Keratinocyte (primary cell): ENCODE data around the gene CUL3. TPM values are rescaled to one million over a fixed set of nuclear protein-coding genes. Genes with fewer than 3 reads are reported as not detected.

Experiments
- DNase-seq: peaks from one replicate; pipeline ENCODE4 v3.0.0-alpha.2; 2011; ENCODE audit warnings: low read depth, missing footprints, low spot score
- FAIRE-seq: peaks from 2 replicates; lab custom pipeline; 2011; peaks lifted over from hg19 to GRCh38; lab: Jason Lieb, UNC
- H2AFZ ChIP-seq: 2 replicates; pipeline ENCODE4 v1.6.0; 2012; ENCODE audit warnings: low read length, control low read depth, inconsistent platforms; ENCODE audit not compliant: control insufficient read depth
- H3K27ac ChIP-seq: 2 replicates; pipeline ENCODE4 v1.5.1; 2011; ENCODE audit warnings: low read length; ENCODE audit not compliant: control insufficient read depth, insufficient read depth
- H3K27me3 ChIP-seq: 3 replicates; pipeline ENCODE4 v1.6.0; 2011; ENCODE audit warnings: low read length; ENCODE audit not compliant: control insufficient read depth, insufficient read depth; ENCODE audit errors: extremely low read depth
- H3K36me3 ChIP-seq, 2 experiments: 2 replicates in 1 of 2; 3 replicates in 1 of 2; pipeline ENCODE4 v1.5.1; 2011; ENCODE audit warnings: low read length in 2 of 2, mild to moderate bottlenecking in 1 of 2; ENCODE audit not compliant: control insufficient read depth in 2 of 2, insufficient read depth in 2 of 2; ENCODE audit errors: extremely low read depth in 1 of 2
- H3K4me1 ChIP-seq: 3 replicates; pipeline ENCODE4 v1.5.1; 2011; ENCODE audit warnings: low read length; ENCODE audit not compliant: control insufficient read depth, insufficient read depth; ENCODE audit errors: extremely low read depth
- H3K4me2 ChIP-seq: 3 replicates; pipeline ENCODE4 v1.6.0; 2011; ENCODE audit warnings: low read depth, low read length; ENCODE audit not compliant: control insufficient read depth, insufficient read depth; ENCODE audit errors: extremely low read depth
- H3K4me3 ChIP-seq, 3 experiments: fragments of 200-600 bp in 1 of 3; sonication (generic) in 1 of 3; 2 replicates in 2 of 3; 3 replicates in 1 of 3; pipeline ENCODE4 v1.5.1; 2011 to 2016; ENCODE audit warnings: low read length in 3 of 3, mild to moderate bottlenecking in 3 of 3, control low read depth in 2 of 3, inconsistent platforms in 1 of 3, low read depth in 1 of 3, mixed read lengths in 1 of 3, mixed run types in 1 of 3, moderate library complexity in 1 of 3; ENCODE audit not compliant: control insufficient read depth in 2 of 3, insufficient read depth in 2 of 3; ENCODE audit errors: extremely low read depth in 1 of 3
- H3K79me2 ChIP-seq: 2 replicates; pipeline ENCODE4 v1.6.0; 2012; ENCODE audit warnings: low read length; ENCODE audit not compliant: control insufficient read depth, insufficient read depth
- H3K9ac ChIP-seq: 3 replicates; pipeline ENCODE4 v1.6.0; 2011; ENCODE audit warnings: low read length; ENCODE audit not compliant: control insufficient read depth, insufficient read depth; ENCODE audit errors: extremely low read depth
- H3K9me1 ChIP-seq: 3 replicates; pipeline ENCODE4 v1.6.0; 2011; ENCODE audit warnings: low read length; ENCODE audit not compliant: control insufficient read depth, insufficient read depth; ENCODE audit errors: extremely low read depth
- H3K9me3 ChIP-seq: 2 replicates; pipeline ENCODE4 v1.5.1; 2012; ENCODE audit warnings: low read depth, low read length; ENCODE audit not compliant: control insufficient read depth
- H4K20me1 ChIP-seq: 3 replicates; pipeline ENCODE4 v1.6.0; 2011; ENCODE audit warnings: low read length; ENCODE audit not compliant: control insufficient read depth, insufficient read depth; ENCODE audit errors: extremely low read depth
- EZH2 ChIP-seq: IDR thresholded peaks from one replicate; pipeline ENCODE4 v1.6.1; 2012; ENCODE audit warnings: inconsistent platforms, mild to moderate bottlenecking, low read length, moderate library complexity
- dilution Hi-C: fragments of 300-500 bp; cut with MboI; formaldehyde crosslinking; loops from one replicate; pipeline ENCODE4 v1.7.0; 2020; ENCODE audit warnings: low sequenced_read_pairs; ENCODE audit not compliant: extremely low pct_ligation_motif_present
- polyA plus RNA-seq, 5 experiments: library from polyadenylated mRNA; depleted of rRNA in 3 of 5; stranded (reverse) in 3 of 5; stranded (forward) in 1 of 5; unstranded in 1 of 5; fragments of >200 nt; gene quantifications; 1 replicate in 1 of 5; 2 replicates in 3 of 5; 3 replicates in 1 of 5; pipeline versions ENCODE4 v1.2.1 to v1.2.3, GENCODE V29; 2011 to 2012; ENCODE audit warnings: missing spikeins in 2 of 5, low read depth in 1 of 5, low replicate concordance in 1 of 5
- TF ChIP-seq, protein P1 (sequence below), 3 experiments: IDR thresholded peaks in 1 of 3; conservative IDR thresholded peaks in 1 of 3; optimal IDR thresholded peaks in 1 of 3; 2 replicates in 2 of 3; 3 replicates in 1 of 3; pipeline versions ENCODE3 to v1.5.1; 2011; ENCODE audit warnings: low read length in 3 of 3, mild to moderate bottlenecking in 3 of 3, moderate library complexity in 2 of 3, control low read depth in 1 of 3, inconsistent platforms in 1 of 3; ENCODE audit not compliant: insufficient read depth in 2 of 3; ENCODE audit errors: extremely low read depth in 1 of 3

CUL3 gene
- polyA plus RNA-seq, 1 donor (not counting 4 experiments of a cell fraction or from before 2014, with no cell fraction given), result 71.7 TPM

- no peak overlapping the region for H3K4me3 ChIP-seq
- no peak overlapping the region for H3K27ac ChIP-seq
- no peaks in the 10 kb centered on the region for H3K4me1 ChIP-seq
- H2AFZ ChIP-seq, result no peak overlapping the region
- no peaks in the 10 kb centered on the region for H3K9me1 ChIP-seq
- H3K9me3 ChIP-seq, result no peaks in the 10 kb centered on the region
- no peaks in the 10 kb centered on the region for H4K20me1 ChIP-seq
- H3K9ac ChIP-seq, result no peak overlapping the region
- FAIRE-seq, result peak; percentile 17
- no peaks in the 10 kb centered on the region for H3K27me3 ChIP-seq
- dilution Hi-C loops, result no loop called here
- DNase-seq, result no peak
- no peak overlapping the region for H3K4me2 ChIP-seq
- H3K79me2 ChIP-seq, result no peaks in the 10 kb centered on the region
- no peak for TF ChIP-seq EZH2
- TF ChIP-seq, protein P1, sequence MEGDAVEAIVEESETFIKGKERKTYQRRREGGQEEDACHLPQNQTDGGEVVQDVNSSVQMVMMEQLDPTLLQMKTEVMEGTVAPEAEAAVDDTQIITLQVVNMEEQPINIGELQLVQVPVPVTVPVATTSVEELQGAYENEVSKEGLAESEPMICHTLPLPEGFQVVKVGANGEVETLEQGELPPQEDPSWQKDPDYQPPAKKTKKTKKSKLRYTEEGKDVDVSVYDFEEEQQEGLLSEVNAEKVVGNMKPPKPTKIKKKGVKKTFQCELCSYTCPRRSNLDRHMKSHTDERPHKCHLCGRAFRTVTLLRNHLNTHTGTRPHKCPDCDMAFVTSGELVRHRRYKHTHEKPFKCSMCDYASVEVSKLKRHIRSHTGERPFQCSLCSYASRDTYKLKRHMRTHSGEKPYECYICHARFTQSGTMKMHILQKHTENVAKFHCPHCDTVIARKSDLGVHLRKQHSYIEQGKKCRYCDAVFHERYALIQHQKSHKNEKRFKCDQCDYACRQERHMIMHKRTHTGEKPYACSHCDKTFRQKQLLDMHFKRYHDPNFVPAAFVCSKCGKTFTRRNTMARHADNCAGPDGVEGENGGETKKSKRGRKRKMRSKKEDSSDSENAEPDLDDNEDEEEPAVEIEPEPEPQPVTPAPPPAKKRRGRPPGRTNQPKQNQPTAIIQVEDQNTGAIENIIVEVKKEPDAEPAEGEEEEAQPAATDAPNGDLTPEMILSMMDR (optimal IDR thresholded peaks at IDR 0.05 in 1 of 3, IDR thresholded peaks at IDR 0.05 in 1 of 3, conservative IDR thresholded peaks at IDR 0.05 in 1 of 3; ENCODE audit: extremely low read depth in 1 of 3, insufficient read depth in 2 of 3, low read length in 3 of 3), result no peak
- no peaks in the 10 kb centered on the region for H3K36me3 ChIP-seq
Measured at GRCh38 chr2:224448236-224448635, 136.9 kb downstream of the CUL3 start.

GRCh38 chr2:224444783-224445182 is 140.4 kb downstream of the CUL3 start:
- no peaks in the 10 kb centered on the region for H3K36me3 ChIP-seq
- H3K4me3 ChIP-seq, result no peak overlapping the region
- H3K27ac ChIP-seq, result no peak overlapping the region
- no peaks in the 10 kb centered on the region for H3K79me2 ChIP-seq
- H3K4me1 ChIP-seq, result peaks cover 8% of the 10 kb centered on the region
- no peaks in the 10 kb centered on the region for H4K20me1 ChIP-seq
- H3K9me1 ChIP-seq, result no peaks in the 10 kb centered on the region
- H3K27me3 ChIP-seq, result no peaks in the 10 kb centered on the region
- FAIRE-seq, result no peak
- H3K9ac ChIP-seq, result no peak overlapping the region
- DNase-seq, result no peak
- no peak overlapping the region for H2AFZ ChIP-seq
- no peaks in the 10 kb centered on the region for H3K9me3 ChIP-seq
- dilution Hi-C loops, result no loop called here
- H3K4me2 ChIP-seq, result no peak overlapping the region
- no peak for TF ChIP-seq EZH2
- TF ChIP-seq, protein P1 (optimal IDR thresholded peaks at IDR 0.05 in 1 of 3, IDR thresholded peaks at IDR 0.05 in 1 of 3, conservative IDR thresholded peaks at IDR 0.05 in 1 of 3; ENCODE audit: extremely low read depth in 1 of 3, insufficient read depth in 2 of 3, low read length in 3 of 3), result no peak
